A673 (cell line): Measurements from ENCODE around the gene PIEZO1.

Source experiments
- CTCF ChIP-seq: fragments of 300-800, 200-600 bp; sonication (generic); conservative IDR thresholded peaks from 2 replicates; pipeline ENCODE4 v1.5.1; 2017; ENCODE audit warnings: low read depth, mild to moderate bottlenecking, antibody characterized with exemption, low read length, moderate library complexity, mixed read lengths
- EZH2 ChIP-seq: fragments of 200-600 bp; sonication (generic); IDR thresholded peaks from 2 replicates; pipeline ENCODE4 v1.6.1; 2017; ENCODE audit warnings: borderline replicate concordance, low read depth, mild to moderate bottlenecking, mixed read lengths, antibody characterized with exemption, low read length; ENCODE audit not compliant: poor library complexity, severe bottlenecking

GRCh38 chr16:88695218-88695617, 89.8 kb downstream of the PIEZO1 start:
- TF ChIP-seq CTCF = no peak
- TF ChIP-seq EZH2 = no peak
